ENCODE data around the gene PLEK2.

DNA sequence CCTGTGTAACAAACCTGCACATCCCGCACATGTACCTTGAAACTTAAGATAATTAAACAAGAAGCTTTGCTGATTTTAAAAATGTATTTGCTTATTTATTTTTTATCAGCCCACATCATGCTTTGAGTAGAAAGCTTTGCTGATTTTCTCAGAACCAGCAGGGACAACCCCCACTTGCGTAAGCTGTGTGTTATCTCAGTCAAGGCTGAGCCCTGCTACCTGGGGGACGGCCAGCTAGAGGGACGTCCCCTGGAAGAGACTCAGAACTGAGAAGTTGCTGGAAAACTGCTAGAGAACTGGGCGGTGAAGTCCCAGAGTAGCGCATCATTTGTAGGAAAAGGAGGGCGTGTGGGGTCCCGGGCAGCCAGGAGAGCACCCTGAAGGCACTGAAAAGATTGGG is 4.1 kb upstream of the PLEK2 start:
- TF ChIP-seq, protein P1, sequence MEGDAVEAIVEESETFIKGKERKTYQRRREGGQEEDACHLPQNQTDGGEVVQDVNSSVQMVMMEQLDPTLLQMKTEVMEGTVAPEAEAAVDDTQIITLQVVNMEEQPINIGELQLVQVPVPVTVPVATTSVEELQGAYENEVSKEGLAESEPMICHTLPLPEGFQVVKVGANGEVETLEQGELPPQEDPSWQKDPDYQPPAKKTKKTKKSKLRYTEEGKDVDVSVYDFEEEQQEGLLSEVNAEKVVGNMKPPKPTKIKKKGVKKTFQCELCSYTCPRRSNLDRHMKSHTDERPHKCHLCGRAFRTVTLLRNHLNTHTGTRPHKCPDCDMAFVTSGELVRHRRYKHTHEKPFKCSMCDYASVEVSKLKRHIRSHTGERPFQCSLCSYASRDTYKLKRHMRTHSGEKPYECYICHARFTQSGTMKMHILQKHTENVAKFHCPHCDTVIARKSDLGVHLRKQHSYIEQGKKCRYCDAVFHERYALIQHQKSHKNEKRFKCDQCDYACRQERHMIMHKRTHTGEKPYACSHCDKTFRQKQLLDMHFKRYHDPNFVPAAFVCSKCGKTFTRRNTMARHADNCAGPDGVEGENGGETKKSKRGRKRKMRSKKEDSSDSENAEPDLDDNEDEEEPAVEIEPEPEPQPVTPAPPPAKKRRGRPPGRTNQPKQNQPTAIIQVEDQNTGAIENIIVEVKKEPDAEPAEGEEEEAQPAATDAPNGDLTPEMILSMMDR (IDR thresholded peaks at IDR 0.05): no peak
- no peak for TF ChIP-seq POLR2A (IDR thresholded peaks at IDR 0.05)

Data from right lobe of liver (tissue), 4 donors.